Smooth muscle cell (in vitro differentiated cells): Measurements from ENCODE around the gene TMEM143. TPM values are rescaled to one million over a fixed set of nuclear protein-coding genes. Genes with fewer than 3 reads are reported as not detected.

Experiments
- DNase-seq: peaks from one replicate; lab custom pipeline; 2025; ENCODE audit not compliant: unreplicated experiment; lab: John Stamatoyannopoulos, UW
- H2AFZ ChIP-seq: fragments of 200-600 bp; sonication (generic); 2 replicates; pipeline ENCODE4 v1.6.0; 2016; ENCODE audit warnings: antibody characterized with exemption, low read depth, mild to moderate bottlenecking
- H3F3A ChIP-seq: fragments of 200-600 bp; sonication (generic); 2 replicates; pipeline ENCODE4 v1.6.0; 2017; ENCODE audit warnings: antibody characterized with exemption, low read depth
- H3K27ac ChIP-seq: fragments of 200-600 bp; sonication (generic); 2 replicates; pipeline ENCODE4 v1.5.1; 2016; ENCODE audit warnings: low read depth, mild to moderate bottlenecking
- H3K27me3 ChIP-seq: fragments of 200-600 bp; sonication (generic); 2 replicates; pipeline ENCODE4 v1.6.1; 2016; ENCODE audit warnings: low read depth, mild to moderate bottlenecking
- H3K36me3 ChIP-seq: fragments of 200-600 bp; sonication (generic); 2 replicates; pipeline ENCODE4 v1.5.1; 2016; ENCODE audit warnings: low read depth
- H3K4me1 ChIP-seq: fragments of 200-600 bp; sonication (generic); 2 replicates; pipeline ENCODE4 v1.5.1; 2016; ENCODE audit warnings: low read depth
- H3K4me2 ChIP-seq: fragments of 200-600 bp; sonication (generic); 2 replicates; pipeline ENCODE4 v1.6.0; 2016; ENCODE audit warnings: mild to moderate bottlenecking
- H3K4me3 ChIP-seq: fragments of 200-600 bp; sonication (generic); 2 replicates; pipeline ENCODE4 v1.5.1; 2016; ENCODE audit warnings: mild to moderate bottlenecking
- H3K79me2 ChIP-seq: fragments of 200-600 bp; sonication (generic); 2 replicates; pipeline ENCODE4 v1.6.0; 2016; ENCODE audit warnings: low read depth, mild to moderate bottlenecking
- H3K9ac ChIP-seq: fragments of 200-600 bp; sonication (generic); 2 replicates; pipeline ENCODE4 v1.6.0; 2016; ENCODE audit warnings: low read depth
- H3K9me3 ChIP-seq: fragments of 200-600 bp; sonication (generic); replicated peaks from 2 replicates; pipeline ENCODE4 v1.5.1; 2016; ENCODE audit warnings: low read depth
- H4K20me1 ChIP-seq: fragments of 200-600 bp; sonication (generic); 2 replicates; pipeline ENCODE4 v1.6.0; 2016; ENCODE audit warnings: low read depth
- CTCF ChIP-seq: fragments of 200-600 bp; sonication (generic); IDR thresholded peaks from 2 replicates; pipeline ENCODE4 v1.5.1; 2017; ENCODE audit warnings: borderline replicate concordance, mild to moderate bottlenecking, antibody characterized with exemption; ENCODE audit not compliant: insufficient read depth, poor library complexity, severe bottlenecking
- WGBS: methylation state at CpG from one replicate; pipeline ENCODE4 v1.1.7; 2016; ENCODE audit warnings: low lambda C conversion rate; 5-methylcytosine and 5-hydroxymethylcytosine counted together
- polyA plus RNA-seq: library from polyadenylated mRNA; unstranded; fragments of >200 nt; fragmentation: Nextera tagmentation; extraction: Ambion mirVana; gene quantifications from 2 replicates; pipeline ENCODE4 v1.2.1, GENCODE V29; 2016
- total RNA-seq: library from RNA; depleted of rRNA; stranded (reverse); fragments of >200 nt; gene quantifications from 2 replicates; pipeline ENCODE4 v1.2.3, GENCODE V29; 2014

TMEM143 gene
- total and polyA plus RNA-seq, 2 experiments from 2014 or later: 3.8 to 11.2 TPM

- Histone ChIP-seq H4K20me1 (peaks cover 7% of the 10 kb centered on the region), H3K4me1 (peaks cover 30% of the 10 kb centered on the region), H3K79me2 (peaks cover under 1% of the 10 kb centered on the region), H3K9me3 (no peaks in the 10 kb centered on the region), H3K36me3 (no peaks in the 10 kb centered on the region), H3K9ac (peak overlapping the region; percentile 39), H3K27me3 (no peaks in the 10 kb centered on the region), H3K27ac (peak overlapping the region; percentile 12), H2AFZ (no peak overlapping the region), H3K4me3 (no peak overlapping the region), H3F3A (peaks cover 14% of the 10 kb centered on the region), H3K4me2 (peak overlapping the region; percentile 100)
- 67% methylated on average over 1 of the region's 2 CpGs for WGBS
- TF ChIP-seq CTCF: no peak
- no peak for DNase-seq
These were observed 33.1 kb upstream of the TMEM143 start for GRCh38 chr19:48396824-48397176.

GRCh38 chr19:48396016-48396823 is 32.5 kb upstream of the TMEM143 start:
- 52% methylated on average over 21 of the region's 24 CpGs for WGBS
- Histone ChIP-seq H3K4me2 (peak overlapping the region; percentile 100), H3K9ac (no peak overlapping the region)

GRCh38 chr19:48395499-48395898 is 31.8 kb upstream of the TMEM143 start:
- Histone ChIP-seq H2AFZ (no peak overlapping the region), H4K20me1 (peaks cover under 1% of the 10 kb centered on the region), H3K27me3 (no peaks in the 10 kb centered on the region), H3K4me2 (peak overlapping the region; percentile 100), H3K4me3 (peak overlapping the region; percentile 69), H3K9me3 (no peaks in the 10 kb centered on the region), H3K4me1 (peaks cover 30% of the 10 kb centered on the region), H3K79me2 (peaks cover 12% of the 10 kb centered on the region), H3K27ac (no peak overlapping the region), H3F3A (peaks cover 14% of the 10 kb centered on the region), H3K9ac (no peak overlapping the region), H3K36me3 (no peaks in the 10 kb centered on the region)
- no peak for DNase-seq
- 50% methylated on average over 9 of the region's 9 CpGs for WGBS
- no peak for TF ChIP-seq CTCF

More at GRCh38 chr19:48396016-48396823, 32.5 kb upstream of the TMEM143 start:
- Histone ChIP-seq H3K9me3 (no peaks in the 10 kb centered on the region), H2AFZ (no peak overlapping the region), H3K79me2 (peaks cover 4% of the 10 kb centered on the region), H4K20me1 (peaks cover 5% of the 10 kb centered on the region), H3K4me3 (peak overlapping the region; percentile 69), H3F3A (peaks cover 14% of the 10 kb centered on the region), H3K27me3 (no peaks in the 10 kb centered on the region), H3K27ac (peak overlapping the region; percentile 12), H3K4me1 (peaks cover 30% of the 10 kb centered on the region), H3K36me3 (no peaks in the 10 kb centered on the region)
- DNase-seq: no peak
- no peak for TF ChIP-seq CTCF

- Histone ChIP-seq H3K27ac (no peak overlapping the region), H3K4me1 (peaks cover 30% of the 10 kb centered on the region), H3K9ac (no peak overlapping the region), H3K9me3 (no peaks in the 10 kb centered on the region), H3F3A (peaks cover 14% of the 10 kb centered on the region), H3K36me3 (no peaks in the 10 kb centered on the region), H4K20me1 (no peaks in the 10 kb centered on the region), H3K4me3 (peak overlapping the region; percentile 69), H3K4me2 (peak overlapping the region; percentile 100), H3K79me2 (peaks cover 15% of the 10 kb centered on the region), H3K27me3 (no peaks in the 10 kb centered on the region), H2AFZ (no peak overlapping the region)
- TF ChIP-seq CTCF: no peak
- DNase-seq: no peak
- 72% methylated on average over 2 of the region's 6 CpGs for WGBS
These were observed 31.4 kb upstream of the TMEM143 start for GRCh38 chr19:48395170-48395455.
